ENCODE results near the gene MAPK1. TPM values are rescaled to one million over a fixed set of nuclear protein-coding genes. Genes with fewer than 3 reads are reported as not detected.
"Not testable (repeated sequence)": the region's sequence is repeated elsewhere in the genome, so short reads cannot be mapped to it uniquely, and the experiment has no call there.

Gene MAPK1
- total and polyA plus RNA-seq, 2 donors (not counting 3 experiments of a cell fraction or from before 2014, with no cell fraction given): 50.9 to 163 TPM

DNA sequence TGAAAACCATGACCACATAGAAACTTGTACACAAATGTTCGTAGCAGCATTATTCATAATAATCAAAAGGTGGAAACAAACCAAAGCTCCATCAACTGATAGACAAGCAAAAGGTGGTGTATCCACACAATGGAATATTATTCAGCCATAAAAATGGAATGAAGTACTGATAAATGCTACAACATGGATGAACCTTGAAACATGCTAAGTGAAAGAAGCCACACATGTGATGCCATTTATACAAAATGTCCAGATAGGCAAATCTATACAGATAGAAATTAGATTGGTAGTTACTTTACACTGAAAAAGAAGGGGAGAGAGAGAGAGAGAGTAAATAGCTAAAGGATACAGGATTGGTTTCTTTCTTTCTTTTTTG is 27.7 kb downstream of the MAPK1 start:
- H3K4me2 ChIP-seq (ENCODE audit: insufficient read depth, low read length): no peak overlapping the region
- no peak overlapping the region for H3K9ac ChIP-seq (replicated peaks; ENCODE audit: extremely low read depth, insufficient read depth, low read length)
- no peak overlapping the region for H3K27ac ChIP-seq (ENCODE audit: insufficient read depth, low read depth, low read length)
- H3K36me3 ChIP-seq (ENCODE audit: control insufficient read depth in 2 of 2, extremely low read depth in 1 of 2, insufficient read depth in 2 of 2, low read length in 2 of 2): no peaks in the 10 kb centered on the region
- H2AFZ ChIP-seq (ENCODE audit: low read depth, low read length): no peak overlapping the region
- H3K9me1 ChIP-seq (replicated peaks; ENCODE audit: control insufficient read depth, extremely low read depth, insufficient read depth, low read length): no peaks in the 10 kb centered on the region
- peaks cover 4% of the 10 kb centered on the region for H4K20me1 ChIP-seq (replicated peaks; ENCODE audit: control insufficient read depth, extremely low read depth, insufficient read depth, low read length)
- DNase-seq (ENCODE audit: low read depth, low spot score) (no peak), FAIRE-seq (no peak)
- H3K79me2 ChIP-seq (ENCODE audit: control insufficient read depth, insufficient read depth, low read length): peaks cover 91% of the 10 kb centered on the region
- intact Hi-C loops (cut with micrococcal nuclease) (no loop called here), dilution Hi-C loops (cut with MboI; ENCODE audit: extremely low pct_ligation_motif_present, low sequenced_read_pairs) (no loop called here)
- H3K4me3 ChIP-seq (replicated peaks in 1 of 3; ENCODE audit: insufficient read depth in 1 of 3, low read depth in 1 of 3, low read length in 3 of 3): no peak overlapping the region
- H3K9me3 ChIP-seq (replicated peaks; ENCODE audit: control insufficient read depth, insufficient read depth, low read length): no peaks in the 10 kb centered on the region
- ChIA-PET CTCF (interaction anchor here (0.9 to 2.1 kb wide), 2 partner anchors 11 to 64 kb away, joined by 3 to 6 read pairs; no protein-coding TSS in a partner anchor), POLR2A (interaction anchor here (0.6 kb wide), 1 partner anchor 11 kb away, joined by 4 read pairs; no protein-coding TSS in a partner anchor)
- peaks cover 13% of the 10 kb centered on the region for H3K4me1 ChIP-seq (ENCODE audit: control insufficient read depth, extremely low read depth, insufficient read depth, low read length)
- TF ChIP-seq, protein P1, sequence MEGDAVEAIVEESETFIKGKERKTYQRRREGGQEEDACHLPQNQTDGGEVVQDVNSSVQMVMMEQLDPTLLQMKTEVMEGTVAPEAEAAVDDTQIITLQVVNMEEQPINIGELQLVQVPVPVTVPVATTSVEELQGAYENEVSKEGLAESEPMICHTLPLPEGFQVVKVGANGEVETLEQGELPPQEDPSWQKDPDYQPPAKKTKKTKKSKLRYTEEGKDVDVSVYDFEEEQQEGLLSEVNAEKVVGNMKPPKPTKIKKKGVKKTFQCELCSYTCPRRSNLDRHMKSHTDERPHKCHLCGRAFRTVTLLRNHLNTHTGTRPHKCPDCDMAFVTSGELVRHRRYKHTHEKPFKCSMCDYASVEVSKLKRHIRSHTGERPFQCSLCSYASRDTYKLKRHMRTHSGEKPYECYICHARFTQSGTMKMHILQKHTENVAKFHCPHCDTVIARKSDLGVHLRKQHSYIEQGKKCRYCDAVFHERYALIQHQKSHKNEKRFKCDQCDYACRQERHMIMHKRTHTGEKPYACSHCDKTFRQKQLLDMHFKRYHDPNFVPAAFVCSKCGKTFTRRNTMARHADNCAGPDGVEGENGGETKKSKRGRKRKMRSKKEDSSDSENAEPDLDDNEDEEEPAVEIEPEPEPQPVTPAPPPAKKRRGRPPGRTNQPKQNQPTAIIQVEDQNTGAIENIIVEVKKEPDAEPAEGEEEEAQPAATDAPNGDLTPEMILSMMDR (IDR thresholded peaks at IDR 0.05; ENCODE audit: extremely low read depth in 1 of 2, insufficient read depth in 1 of 2, low read depth in 1 of 2, low read length in 2 of 2): no peak
- TF ChIP-seq MYC (IDR thresholded peaks at IDR 0.05; ENCODE audit: low read depth, low read length) (no peak), POLR2A (IDR thresholded peaks at IDR 0.05; ENCODE audit: low read depth, low read length) (no peak), GATA2 (IDR thresholded peaks at IDR 0.05; ENCODE audit: insufficient read depth, insufficient read length, low read depth, low read length) (no peak), FOS (IDR thresholded peaks at IDR 0.05; ENCODE audit: borderline replicate concordance, insufficient read depth, low read length) (no peak), EZH2 (IDR thresholded peaks at IDR 0.05; ENCODE audit: borderline replicate concordance, low read depth, low read length, severe bottlenecking) (no peak), JUN (IDR thresholded peaks at IDR 0.05; ENCODE audit: borderline replicate concordance, insufficient read depth, insufficient read length, low read depth) (no peak), POLR2AphosphoS5 (IDR thresholded peaks at IDR 0.05; ENCODE audit: insufficient read depth, low read depth, low read length) (no peak)
- TF ChIP-seq, protein P2, sequence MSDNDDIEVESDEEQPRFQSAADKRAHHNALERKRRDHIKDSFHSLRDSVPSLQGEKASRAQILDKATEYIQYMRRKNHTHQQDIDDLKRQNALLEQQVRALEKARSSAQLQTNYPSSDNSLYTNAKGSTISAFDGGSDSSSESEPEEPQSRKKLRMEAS (IDR thresholded peaks at IDR 0.05; ENCODE audit: insufficient read depth, insufficient read length): no peak
- H3K27me3 ChIP-seq (ENCODE audit: control insufficient read depth in 2 of 2, insufficient read depth in 2 of 2, low read length in 2 of 2): no peaks in the 10 kb centered on the region
- no TSS peak for BruUV-seq (replicated peaks)

DNA sequence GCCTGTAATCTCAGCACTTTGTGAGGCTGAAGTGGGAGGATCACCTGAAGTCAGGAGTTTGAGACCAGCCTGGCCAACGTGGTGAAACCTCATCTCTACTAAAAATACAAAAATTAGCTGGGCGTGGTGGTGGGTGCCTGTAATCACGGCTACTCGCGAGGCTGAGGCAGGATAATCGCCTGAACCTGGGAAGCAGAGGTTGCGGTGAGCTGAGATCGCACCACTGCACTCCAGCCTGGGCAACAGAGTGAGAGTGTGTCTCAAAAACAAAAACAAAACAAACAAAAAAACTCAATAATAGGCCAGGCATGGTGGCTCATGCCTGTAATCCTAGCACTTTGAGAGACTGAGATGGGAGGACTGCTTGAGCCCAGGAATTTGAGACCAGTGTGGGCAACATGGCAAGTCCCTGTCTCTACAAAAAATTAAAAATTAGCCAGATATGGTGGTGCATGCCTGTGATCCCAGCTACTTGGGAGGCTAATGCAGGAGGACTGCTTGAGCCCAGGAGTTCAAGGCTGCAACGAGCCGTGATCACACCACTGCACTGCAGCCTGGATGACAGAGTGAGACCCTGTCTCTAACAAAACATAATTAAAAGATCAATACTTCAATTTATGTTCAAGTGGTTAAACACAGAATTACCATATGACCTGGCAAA is 28.2 kb downstream of the MAPK1 start:
- H3K4me2 ChIP-seq (ENCODE audit: insufficient read depth, low read length); intact Hi-C loops (cut with micrococcal nuclease); H3K9ac ChIP-seq (replicated peaks; ENCODE audit: extremely low read depth, insufficient read depth, low read length); DNase-seq (ENCODE audit: low read depth, low spot score); H4K20me1 ChIP-seq (replicated peaks; ENCODE audit: control insufficient read depth, extremely low read depth, insufficient read depth, low read length); BruUV-seq (replicated peaks); FAIRE-seq; H3K36me3 ChIP-seq (ENCODE audit: control insufficient read depth in 2 of 2, extremely low read depth in 1 of 2, insufficient read depth in 2 of 2, low read length in 2 of 2); H2AFZ ChIP-seq (ENCODE audit: low read depth, low read length); H3K27me3 ChIP-seq (ENCODE audit: control insufficient read depth in 2 of 2, insufficient read depth in 2 of 2, low read length in 2 of 2); H3K9me1 ChIP-seq (replicated peaks; ENCODE audit: control insufficient read depth, extremely low read depth, insufficient read depth, low read length); H3K9me3 ChIP-seq (replicated peaks; ENCODE audit: control insufficient read depth, insufficient read depth, low read length); H3K4me3 ChIP-seq (replicated peaks in 1 of 3; ENCODE audit: insufficient read depth in 1 of 3, low read depth in 1 of 3, low read length in 3 of 3); H3K27ac ChIP-seq (ENCODE audit: insufficient read depth, low read depth, low read length); dilution Hi-C loops (cut with MboI; ENCODE audit: extremely low pct_ligation_motif_present, low sequenced_read_pairs): not testable (repeated sequence)
- Histone ChIP-seq H3K4me1 (ENCODE audit: control insufficient read depth, extremely low read depth, insufficient read depth, low read length) (peaks cover 13% of the 10 kb centered on the region), H3K79me2 (ENCODE audit: control insufficient read depth, insufficient read depth, low read length) (peaks cover 91% of the 10 kb centered on the region)
- POLR2A ChIA-PET: interaction anchor here (0.6 kb wide), 1 partner anchor 12 kb away, joined by 4 read pairs; no protein-coding TSS in a partner anchor
- CTCF ChIA-PET: interaction anchor here (0.9 kb wide), 2 partner anchors 12 to 64 kb away, joined by 3 read pairs; no protein-coding TSS in a partner anchor

All from endothelial cell of umbilical vein (primary cell).